NT2/D1 (cell line): ENCODE measurements around the gene MROH2A.
"Not testable (repeated sequence)": the region's sequence is repeated elsewhere in the genome, so short reads cannot be mapped to it uniquely, and the experiment has no call there.

Experiments used
- DNase-seq: peaks from one replicate; pipeline ENCODE4 v3.0.0-alpha.2; 2011; ENCODE audit warnings: low read depth, low spot score
- H3K27me3 ChIP-seq: 2 replicates; pipeline ENCODE4 v1.6.0; 2011; ENCODE audit warnings: mild to moderate bottlenecking; ENCODE audit not compliant: insufficient read length, insufficient read depth
- H3K36me3 ChIP-seq: 2 replicates; pipeline ENCODE4 v1.6.1; 2011; ENCODE audit warnings: mild to moderate bottlenecking, low read length, mixed read lengths; ENCODE audit not compliant: insufficient read depth, insufficient read length
- H3K4me1 ChIP-seq: 2 replicates; pipeline ENCODE4 v1.5.1; 2011; ENCODE audit not compliant: insufficient read depth, insufficient read length
- H3K4me3 ChIP-seq: 2 replicates; pipeline ENCODE4 v1.5.1; 2011; ENCODE audit warnings: low read depth; ENCODE audit not compliant: insufficient read length
- H3K9ac ChIP-seq: 2 replicates; pipeline ENCODE4 v1.6.0; 2011; ENCODE audit warnings: low read depth; ENCODE audit not compliant: insufficient read length
- H3K9me3 ChIP-seq: 2 replicates; pipeline ENCODE4 v1.5.1; 2011; ENCODE audit warnings: mild to moderate bottlenecking, low read length; ENCODE audit not compliant: insufficient read depth
- SUZ12 ChIP-seq: IDR thresholded peaks from 2 replicates; pipeline ENCODE4 v1.6.1; 2011; ENCODE audit not compliant: insufficient read length, insufficient read depth; ENCODE audit errors: extremely low read depth
- YY1 ChIP-seq: IDR thresholded peaks from 2 replicates; pipeline ENCODE4 v1.6.1; 2011; ENCODE audit not compliant: insufficient read length, insufficient read depth
- ZNF274 ChIP-seq: IDR thresholded peaks from 2 replicates; pipeline ENCODE4 v1.6.1; 2011; ENCODE audit warnings: mild to moderate bottlenecking, low read depth, low read length

Gene MROH2A

DNA sequence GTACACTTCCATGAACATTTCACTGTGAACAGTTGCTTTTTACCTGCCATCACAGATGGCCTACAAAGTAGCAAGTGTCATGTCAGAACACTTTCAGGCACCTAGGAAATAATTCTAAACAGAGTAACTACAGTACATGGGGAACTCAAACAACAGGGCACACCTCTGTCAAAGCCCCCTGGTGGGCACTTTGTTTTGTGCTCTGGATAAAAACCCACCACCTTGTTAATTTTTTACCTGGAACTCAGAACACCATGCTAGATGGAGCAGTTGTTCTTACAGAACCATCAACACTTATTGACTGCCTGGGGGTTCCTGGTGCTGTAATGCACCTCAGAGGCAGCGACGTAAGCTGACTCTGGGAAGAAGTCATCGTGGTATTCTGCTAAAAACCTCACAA is 87.7 kb downstream of the MROH2A start:
- no peak overlapping the region for H3K4me3 ChIP-seq
- TF ChIP-seq SUZ12 (no peak), YY1 (no peak), ZNF274 (no peak)
- H3K4me1 ChIP-seq = no peaks in the 10 kb centered on the region
- H3K36me3 ChIP-seq = peaks cover 14% of the 10 kb centered on the region
- no peaks in the 10 kb centered on the region for H3K27me3 ChIP-seq
- H3K9ac ChIP-seq = no peak overlapping the region
- H3K9me3 ChIP-seq = peaks cover 32% of the 10 kb centered on the region
- DNase-seq = no peak

DNA sequence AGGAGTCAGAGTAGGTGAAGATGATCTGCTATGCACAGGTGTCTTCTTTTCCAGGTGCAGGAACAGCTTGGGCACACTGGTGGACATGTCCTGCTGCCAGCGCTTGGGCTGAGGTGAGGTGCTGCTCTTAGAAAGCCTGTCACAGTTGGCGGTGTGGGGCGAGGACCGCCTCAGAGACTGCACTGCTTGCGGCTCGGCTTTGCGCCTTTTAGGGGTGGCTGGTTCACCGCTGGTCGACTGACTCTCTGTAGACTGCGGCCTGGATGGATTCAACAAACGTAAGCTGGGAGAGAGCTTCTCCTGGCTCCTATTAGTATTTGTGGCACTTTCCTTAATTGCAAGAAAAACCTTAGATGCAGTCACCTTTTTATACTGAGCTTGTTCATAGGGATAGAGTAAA is 88.3 kb downstream of the MROH2A start:
- peaks cover 32% of the 10 kb centered on the region for H3K9me3 ChIP-seq
- TF ChIP-seq ZNF274 (no peak), SUZ12 (no peak), YY1 (no peak)

DNA sequence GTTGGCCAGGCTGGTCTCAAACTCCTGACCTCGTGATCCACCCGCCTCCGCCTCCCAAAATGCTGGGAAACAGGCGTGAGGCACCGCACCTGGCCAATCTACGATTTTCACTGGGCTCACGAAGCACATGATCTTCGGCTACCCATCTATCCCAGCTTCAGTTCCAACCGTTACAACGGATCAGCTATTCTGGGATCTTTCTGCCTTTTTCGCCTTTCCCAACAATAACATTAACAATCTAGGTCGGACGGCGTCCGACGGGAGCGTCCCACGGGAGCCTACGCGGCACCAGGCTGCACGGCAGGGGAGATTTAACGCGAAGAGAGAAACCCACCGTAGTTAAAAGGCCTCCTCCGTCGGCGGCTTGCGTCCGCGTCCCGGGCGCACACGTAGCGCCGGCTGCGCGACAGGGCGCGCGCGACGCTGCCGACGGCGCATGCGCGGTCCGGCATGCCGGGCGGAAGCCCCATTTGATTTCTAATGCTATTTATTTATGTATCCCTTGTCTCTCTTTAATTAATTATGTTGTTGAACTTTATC is 89.9 kb downstream of the MROH2A start, which contains the start of gene MSL3B:
MSL3B (minus strand) TSS at position 394 of the 540 bp plus-strand sequence.
- Histone ChIP-seq H3K9ac (peak within 1 kb of the TSS; percentile 61), H3K36me3 (peaks cover 14% of the 10 kb centered on the region), H3K4me3 (peak within 1 kb of the TSS; percentile 46), H3K27me3 (no peaks in the 10 kb centered on the region), H3K9me3 (peaks cover 32% of the 10 kb centered on the region), H3K4me1 (no peaks in the 10 kb centered on the region)
- TF ChIP-seq ZNF274 (no peak), YY1 (no peak), SUZ12 (no peak)
- DNase-seq = no peak

More for the DNA sequence above, 88.3 kb downstream of the MROH2A start:
- DNase-seq = no peak
- Histone ChIP-seq H3K27me3 (no peaks in the 10 kb centered on the region), H3K36me3 (peaks cover 14% of the 10 kb centered on the region), H3K4me3 (no peak overlapping the region), H3K9ac (no peak overlapping the region), H3K4me1 (no peaks in the 10 kb centered on the region)

DNA sequence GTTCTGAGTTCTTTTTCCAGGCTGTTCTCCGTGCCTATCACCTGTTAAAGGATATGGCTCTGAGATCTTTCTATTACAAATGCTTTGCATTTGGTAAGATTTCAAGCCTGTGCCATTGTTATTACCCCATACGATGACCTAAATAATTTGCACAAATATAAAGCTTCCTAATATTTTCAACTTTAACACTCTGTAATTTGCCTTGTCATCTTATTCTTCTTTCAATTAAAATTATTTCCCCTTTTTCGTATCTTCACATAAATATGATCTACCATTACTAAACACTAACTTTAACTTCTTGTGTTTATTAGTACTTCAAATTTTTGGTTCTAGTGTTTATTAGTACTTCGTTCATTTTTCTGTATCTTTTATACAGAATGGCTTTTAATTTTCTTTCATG is 93.3 kb downstream of the MROH2A start:
- Histone ChIP-seq H3K27me3 (no peaks in the 10 kb centered on the region), H3K9me3 (peaks cover 24% of the 10 kb centered on the region), H3K36me3 (peaks cover 6% of the 10 kb centered on the region), H3K9ac (no peak overlapping the region), H3K4me1 (no peaks in the 10 kb centered on the region), H3K4me3 (no peak overlapping the region)
- DNase-seq = no peak
- TF ChIP-seq ZNF274 (no peak), YY1 (no peak), SUZ12 (no peak)

DNA sequence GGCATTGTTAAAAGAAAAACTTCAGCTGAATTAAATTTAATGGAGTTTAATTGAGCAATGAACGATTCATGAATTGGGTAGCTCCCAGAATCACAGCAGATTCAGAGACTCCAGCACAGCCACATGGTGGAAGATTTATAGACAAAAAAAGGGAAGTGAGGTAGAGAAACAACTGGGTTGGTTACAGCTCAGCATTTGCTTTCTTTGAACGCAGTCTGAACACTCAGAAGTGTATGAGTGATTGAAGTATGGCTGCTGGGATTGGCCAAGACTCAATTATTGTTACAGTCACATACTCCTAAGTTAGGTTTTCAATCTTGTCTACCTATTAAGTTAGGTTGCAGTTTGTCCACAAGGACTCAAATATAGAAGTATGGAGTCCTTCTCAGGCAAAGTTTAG is 94.0 kb downstream of the MROH2A start:
- H3K27me3 ChIP-seq, H3K9ac ChIP-seq, H3K4me1 ChIP-seq, DNase-seq, H3K36me3 ChIP-seq, H3K4me3 ChIP-seq: not testable (repeated sequence)
- peaks cover 17% of the 10 kb centered on the region for H3K9me3 ChIP-seq

DNA sequence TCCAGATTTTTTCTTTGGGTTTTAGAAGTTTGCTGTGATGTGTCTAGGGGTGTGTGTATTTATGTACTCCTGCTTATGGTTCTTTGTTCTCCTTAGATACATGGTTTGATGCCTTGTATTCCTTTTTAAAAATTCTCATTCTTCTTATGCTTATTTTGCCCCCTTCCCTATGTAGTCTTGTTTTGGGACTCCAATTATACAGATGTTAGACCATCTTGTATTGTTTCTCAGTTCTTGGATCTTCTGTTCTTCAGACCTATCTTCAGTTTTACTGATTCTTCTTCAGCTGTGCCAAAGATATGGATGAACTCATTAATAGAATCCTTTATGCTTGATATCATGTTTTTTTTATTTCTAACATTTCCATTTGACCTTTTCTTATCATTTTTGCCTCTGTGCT is 104.2 kb downstream of the MROH2A start:
- TF ChIP-seq SUZ12 = no peak
- no peak for TF ChIP-seq ZNF274
- no peak for TF ChIP-seq YY1
- H3K4me1 ChIP-seq = no peaks in the 10 kb centered on the region
- no peak for DNase-seq
- H3K9me3 ChIP-seq = peaks cover 7% of the 10 kb centered on the region; the same call in 1 of the 2 replicates
- H3K27me3 ChIP-seq = no peaks in the 10 kb centered on the region
- no peak overlapping the region for H3K4me3 ChIP-seq
- no peak overlapping the region for H3K9ac ChIP-seq
- H3K36me3 ChIP-seq = no peaks in the 10 kb centered on the region
